HCT116 (cell line): ENCODE measurements around the gene GATAD2A. TPM values are rescaled to one million over a fixed set of nuclear protein-coding genes. Genes with fewer than 3 reads are reported as not detected.

Source experiments
- ATAC-seq: fragments of 200-7000 bp; cut with Tn5 transposase; 2 replicates; pipeline ENCODE4 v1.9.1; 2020; ENCODE audit warnings: mild to moderate bottlenecking, moderate library complexity
- BruUV-seq: library from RNA; stranded (reverse); fragments of 400-500 nt; replicated peaks from 2 replicates; lab custom pipeline; 2021; lab: Mats Ljungman, UMichigan
- CTCF ChIA-PET: fragments of 300-600 bp; sonication (Branson Sonifier 250); formaldehyde crosslinking; loops from one replicate; lab custom pipeline; 2021; ENCODE audit warnings: antibody characterized with exemption; lab: Charles Lee
- POLR2A ChIA-PET: fragments of 300-600, 350-600 bp; sonication (Branson Sonifier 250); formaldehyde crosslinking; loops from one replicate; lab custom pipeline; 2021; ENCODE audit warnings: antibody characterized with exemption; lab: Charles Lee
- RAD21 ChIA-PET, 2 experiments: fragments of 300-600 bp; sonication (Branson Sonifier 250); formaldehyde crosslinking; loops; one replicate each; lab custom pipeline; 2023; ENCODE audit warnings: low total read pairs in 2 of 2; ENCODE audit not compliant: uncharacterized antibody in 2 of 2, unreplicated experiment in 2 of 2, low non-redundant PET in 1 of 2; lab: Charles Lee
- DNase-seq: peaks from one replicate; pipeline ENCODE4 v3.0.0-alpha.2; 2010; ENCODE audit warnings: low read depth, low spot score
- H2AFZ ChIP-seq: fragments of 200-600 bp; shearing (Covaris generic), sonication (generic); 2 replicates; pipeline ENCODE4 v1.6.1; 2017; ENCODE audit warnings: low read depth, mixed run types, mixed read lengths, antibody characterized with exemption, low read length; ENCODE audit not compliant: poor library complexity, severe bottlenecking
- H3K27ac ChIP-seq: 2 replicates; pipeline ENCODE4 v1.5.1; 2012; ENCODE audit warnings: low read depth, low read length
- H3K27me3 ChIP-seq: fragments of 200-600 bp; sonication (generic); 2 replicates; pipeline ENCODE4 v1.6.1; 2016; ENCODE audit warnings: mixed run types, low read length, mixed read lengths; ENCODE audit not compliant: insufficient read depth
- H3K36me3 ChIP-seq, 2 experiments: fragments of 200-500 bp in 1 of 2; fragments of 200-600 bp in 1 of 2; sonication (Bioruptor generic) in 1 of 2; sonication (generic) in 1 of 2; 2 replicates each; pipeline versions ENCODE4 v1.5.1 to v1.6.1; 2014 to 2016; ENCODE audit warnings: low read length in 2 of 2, inconsistent platforms in 1 of 2, mixed read lengths in 1 of 2, mixed run types in 1 of 2; ENCODE audit not compliant: insufficient read depth in 2 of 2, control insufficient read depth in 1 of 2
- H3K4me1 ChIP-seq, 2 experiments: fragments of 200-600 bp in 1 of 2; sonication (generic) in 1 of 2; 2 replicates each; pipeline versions ENCODE4 v1.5.1 to v1.6.1; 2012 to 2017; ENCODE audit warnings: low read length in 2 of 2, inconsistent platforms in 1 of 2, mild to moderate bottlenecking in 1 of 2, mixed read lengths in 1 of 2, mixed run types in 1 of 2, moderate library complexity in 1 of 2; ENCODE audit not compliant: insufficient read depth in 2 of 2, control insufficient read depth in 1 of 2
- H3K4me2 ChIP-seq: fragments of 200-600 bp; sonication (generic); 2 replicates; pipeline ENCODE4 v1.6.1; 2017; ENCODE audit warnings: mixed run types, low read length, mixed read lengths
- H3K4me3 ChIP-seq, 2 experiments: fragments of 200-600 bp in 1 of 2; sonication (generic) in 1 of 2; replicated peaks in 1 of 2; 2 replicates each; pipeline ENCODE4 v1.5.1; 2011 to 2016; ENCODE audit warnings: low read length in 2 of 2, control low read depth in 1 of 2, low read depth in 1 of 2, mild to moderate bottlenecking in 1 of 2, mixed read lengths in 1 of 2, mixed run types in 1 of 2
- H3K79me2 ChIP-seq: fragments of 200-600 bp; sonication (generic); 2 replicates; pipeline ENCODE4 v1.6.1; 2017; ENCODE audit warnings: mild to moderate bottlenecking, mixed run types, low read length, moderate library complexity, mixed read lengths; ENCODE audit not compliant: insufficient read depth
- H3K9ac ChIP-seq: fragments of 200-600 bp; sonication (generic); 2 replicates; pipeline ENCODE4 v1.6.1; 2016; ENCODE audit warnings: low read length, mixed read lengths
- H3K9me2 ChIP-seq: fragments of 200-600 bp; sonication (generic), shearing (Covaris generic); 2 replicates; pipeline ENCODE4 v1.6.1; 2017; ENCODE audit warnings: mixed run types, mild to moderate bottlenecking, moderate library complexity; ENCODE audit not compliant: insufficient read depth
- H3K9me3 ChIP-seq, 2 experiments: fragments of 200-500 bp in 1 of 2; fragments of 200-600 bp in 1 of 2; sonication (Bioruptor generic) in 1 of 2; sonication (generic) in 1 of 2; 2 replicates each; pipeline ENCODE4 v1.6.1; 2014 to 2017; ENCODE audit warnings: low read length in 2 of 2, mixed read lengths in 2 of 2, inconsistent platforms in 1 of 2, low read depth in 1 of 2, mild to moderate bottlenecking in 1 of 2, mixed run types in 1 of 2, moderate library complexity in 1 of 2; ENCODE audit not compliant: control insufficient read depth in 1 of 2, insufficient read depth in 1 of 2
- H4K20me1 ChIP-seq: fragments of 200-600 bp; sonication (generic), shearing (Covaris generic); 2 replicates; pipeline ENCODE4 v1.6.1; 2017; ENCODE audit warnings: mixed run types, mild to moderate bottlenecking, moderate library complexity; ENCODE audit not compliant: insufficient read depth
- ATF3 ChIP-seq: IDR thresholded peaks from 2 replicates; pipeline ENCODE4 v1.6.1; 2012
- CBX3 ChIP-seq: IDR thresholded peaks from 2 replicates; pipeline ENCODE4 v1.6.1; 2012; ENCODE audit warnings: low read depth
- CEBPB ChIP-seq: IDR thresholded peaks from 2 replicates; pipeline ENCODE4 v1.6.1; 2012; ENCODE audit warnings: low read depth
- EGR1 ChIP-seq: IDR thresholded peaks from 2 replicates; pipeline ENCODE4 v1.6.1; 2012; ENCODE audit warnings: low read depth
- EZH2phosphoT487 ChIP-seq: fragments of 200-600 bp; IDR thresholded peaks from 2 replicates; pipeline ENCODE4 v1.6.1; 2018; ENCODE audit warnings: antibody characterized with exemption, borderline replicate concordance
- FOSL1 ChIP-seq: IDR thresholded peaks from 2 replicates; pipeline ENCODE4 v1.6.1; 2012; ENCODE audit warnings: low read depth
- POLR2A ChIP-seq: IDR thresholded peaks from 2 replicates; pipeline ENCODE4 v1.7.0; 2011; ENCODE audit warnings: borderline replicate concordance; ENCODE audit not compliant: insufficient read depth, insufficient read length; ENCODE audit errors: extremely low read depth
- POLR2AphosphoS5 ChIP-seq: IDR thresholded peaks from 2 replicates; pipeline ENCODE4 v1.6.1; 2011; ENCODE audit warnings: mild to moderate bottlenecking, low read depth, low read length, moderate library complexity
- REST ChIP-seq: IDR thresholded peaks from 2 replicates; pipeline ENCODE4 v1.6.1; 2012; ENCODE audit warnings: low read depth
- SIN3A ChIP-seq: IDR thresholded peaks from 2 replicates; pipeline ENCODE4 v1.6.1; 2012; ENCODE audit warnings: low read depth
- SP1 ChIP-seq: IDR thresholded peaks from 2 replicates; pipeline ENCODE4 v1.6.1; 2012; ENCODE audit warnings: low read depth
- SRF ChIP-seq: IDR thresholded peaks from 2 replicates; pipeline ENCODE4 v1.6.1; 2012; ENCODE audit warnings: low read depth
- YY1 ChIP-seq: IDR thresholded peaks from 2 replicates; pipeline ENCODE4 v1.6.1; 2011; ENCODE audit warnings: low read length, low read depth, moderate library complexity, mild to moderate bottlenecking; ENCODE audit not compliant: insufficient replicate concordance; ENCODE audit errors: extremely low read depth
- ZBTB33 ChIP-seq: IDR thresholded peaks from 2 replicates; pipeline ENCODE4 v1.6.1; 2011; ENCODE audit warnings: mild to moderate bottlenecking, low read length, moderate library complexity; ENCODE audit not compliant: insufficient replicate concordance; ENCODE audit errors: extremely low read depth
- ZFX ChIP-seq: fragments of 450-650 bp; IDR thresholded peaks from 2 replicates; pipeline ENCODE4 v1.6.1; 2017
- ZNF274 ChIP-seq: fragments of 200-500 bp; sonication (Bioruptor generic); IDR thresholded peaks from 2 replicates; pipeline ENCODE4 v1.6.1; 2014; ENCODE audit warnings: mild to moderate bottlenecking, low read depth, low read length, inconsistent platforms
- intact Hi-C: fragments of 100-400 bp; cut with micrococcal nuclease; formaldehyde crosslinking; loops from 2 replicates; pipeline ENCODE4 v1.10.0; 2022
- total RNA-seq: library from RNA; stranded (reverse); gene quantifications from one replicate; pipeline ENCODE4 v1.2.1, GENCODE V29; 2021; ENCODE audit not compliant: unreplicated experiment

Gene GATAD2A
- total RNA-seq, 1 experiment from 2014 or later = 130 TPM

- TF ChIP-seq ZBTB33 (no peak), SP1 (peak; percentile 71)
- TF ChIP-seq, all 23 proteins: peak for 9
These were observed 38.8 kb upstream of the GATAD2A start (continued) for GRCh38 chr19:19366434-19367396.

GRCh38 chr19:19368087-19368486 lies 37.4 kb upstream of the GATAD2A start:
- Histone ChIP-seq H3K9ac (no peak overlapping the region), H3K4me2 (no peak overlapping the region), H3K36me3 (no peaks in the 10 kb centered on the region), H3K4me1 (peaks cover 36 to 59% of the 10 kb centered on the region in 2 experiments), H3K27ac (peak overlapping the region; percentile 21; the same call in 1 of the 2 replicates), H3K4me3 (no peak overlapping the region), H3K79me2 (no peaks in the 10 kb centered on the region), H3K9me2 (no peaks in the 10 kb centered on the region), H2AFZ (no peak overlapping the region), H4K20me1 (no peaks in the 10 kb centered on the region), H3K27me3 (no peaks in the 10 kb centered on the region), H3K9me3 (no peaks in the 10 kb centered on the region)
- ChIA-PET CTCF (interaction anchor here (1.3 to 4.4 kb wide), 3 partner anchors 9 to 122 kb away, joined by 4 to 40 read pairs (median 7); partner anchors contain the start of gene GATAD2A), RAD21 (no interaction called here), POLR2A (interaction anchor here (0.6 kb wide), 1 partner anchor 37 kb away, joined by 3 read pairs; the partner anchor contains the start of gene GATAD2A)
- BruUV-seq = no TSS peak
- intact Hi-C loops = no loop called here
- DNase-seq = no peak
- ATAC-seq = no peak
- TF ChIP-seq ZNF274 (no peak), EGR1 (no peak), POLR2A (no peak), CBX3 (no peak), YY1 (no peak), POLR2AphosphoS5 (no peak), ZFX (no peak), SRF (no peak), CEBPB (no peak), SIN3A (no peak), ATF3 (no peak), EZH2phosphoT487 (no peak), REST (no peak), FOSL1 (no peak), ZBTB33 (no peak)
